NB4 (cell line): ENCODE data around the gene SUCLG1.

Experiments used
- POLR2A ChIP-seq: IDR thresholded peaks from 2 replicates; pipeline ENCODE4 v1.6.1; 2011; ENCODE audit warnings: mild to moderate bottlenecking; ENCODE audit not compliant: insufficient read length; ENCODE audit errors: extremely low read depth
- TF ChIP-seq, protein P1 (sequence below): IDR thresholded peaks from one replicate; pipeline ENCODE4 v1.5.1; 2012; ENCODE audit warnings: low read depth, low read length

DNA sequence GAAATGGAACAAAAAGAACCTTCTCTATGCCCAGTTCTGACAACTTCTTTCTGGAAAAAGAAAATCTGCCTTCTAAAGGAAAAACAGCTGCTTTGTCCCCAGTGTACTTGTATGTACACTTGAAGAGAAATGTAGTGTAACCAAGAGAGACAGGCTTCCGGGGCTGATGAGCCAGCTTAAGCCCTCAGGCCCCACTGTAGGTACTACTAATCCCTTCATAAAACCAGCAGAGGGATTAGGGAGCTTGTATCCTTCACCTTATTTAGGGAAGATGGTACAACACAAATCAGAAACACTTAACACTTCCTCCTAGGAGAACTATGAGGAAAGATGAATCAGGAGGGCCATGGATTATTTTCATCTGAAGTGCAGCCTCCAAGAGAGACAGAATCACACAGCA is 18.8 kb upstream of the SUCLG1 start:
- TF ChIP-seq, protein P1, sequence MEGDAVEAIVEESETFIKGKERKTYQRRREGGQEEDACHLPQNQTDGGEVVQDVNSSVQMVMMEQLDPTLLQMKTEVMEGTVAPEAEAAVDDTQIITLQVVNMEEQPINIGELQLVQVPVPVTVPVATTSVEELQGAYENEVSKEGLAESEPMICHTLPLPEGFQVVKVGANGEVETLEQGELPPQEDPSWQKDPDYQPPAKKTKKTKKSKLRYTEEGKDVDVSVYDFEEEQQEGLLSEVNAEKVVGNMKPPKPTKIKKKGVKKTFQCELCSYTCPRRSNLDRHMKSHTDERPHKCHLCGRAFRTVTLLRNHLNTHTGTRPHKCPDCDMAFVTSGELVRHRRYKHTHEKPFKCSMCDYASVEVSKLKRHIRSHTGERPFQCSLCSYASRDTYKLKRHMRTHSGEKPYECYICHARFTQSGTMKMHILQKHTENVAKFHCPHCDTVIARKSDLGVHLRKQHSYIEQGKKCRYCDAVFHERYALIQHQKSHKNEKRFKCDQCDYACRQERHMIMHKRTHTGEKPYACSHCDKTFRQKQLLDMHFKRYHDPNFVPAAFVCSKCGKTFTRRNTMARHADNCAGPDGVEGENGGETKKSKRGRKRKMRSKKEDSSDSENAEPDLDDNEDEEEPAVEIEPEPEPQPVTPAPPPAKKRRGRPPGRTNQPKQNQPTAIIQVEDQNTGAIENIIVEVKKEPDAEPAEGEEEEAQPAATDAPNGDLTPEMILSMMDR = no peak
- TF ChIP-seq POLR2A = no peak
